ENCODE measurements around the gene ZNF219.

- TF ChIP-seq, protein P1, sequence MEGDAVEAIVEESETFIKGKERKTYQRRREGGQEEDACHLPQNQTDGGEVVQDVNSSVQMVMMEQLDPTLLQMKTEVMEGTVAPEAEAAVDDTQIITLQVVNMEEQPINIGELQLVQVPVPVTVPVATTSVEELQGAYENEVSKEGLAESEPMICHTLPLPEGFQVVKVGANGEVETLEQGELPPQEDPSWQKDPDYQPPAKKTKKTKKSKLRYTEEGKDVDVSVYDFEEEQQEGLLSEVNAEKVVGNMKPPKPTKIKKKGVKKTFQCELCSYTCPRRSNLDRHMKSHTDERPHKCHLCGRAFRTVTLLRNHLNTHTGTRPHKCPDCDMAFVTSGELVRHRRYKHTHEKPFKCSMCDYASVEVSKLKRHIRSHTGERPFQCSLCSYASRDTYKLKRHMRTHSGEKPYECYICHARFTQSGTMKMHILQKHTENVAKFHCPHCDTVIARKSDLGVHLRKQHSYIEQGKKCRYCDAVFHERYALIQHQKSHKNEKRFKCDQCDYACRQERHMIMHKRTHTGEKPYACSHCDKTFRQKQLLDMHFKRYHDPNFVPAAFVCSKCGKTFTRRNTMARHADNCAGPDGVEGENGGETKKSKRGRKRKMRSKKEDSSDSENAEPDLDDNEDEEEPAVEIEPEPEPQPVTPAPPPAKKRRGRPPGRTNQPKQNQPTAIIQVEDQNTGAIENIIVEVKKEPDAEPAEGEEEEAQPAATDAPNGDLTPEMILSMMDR (conservative IDR thresholded peaks at IDR 0.05; ENCODE audit: low read length): no peak
- no peak for TF ChIP-seq EZH2phosphoT487 (IDR thresholded peaks at IDR 0.05; ENCODE audit: borderline replicate concordance)
Measured at GRCh38 chr14:21061347-21061668, 37.1 kb downstream of the ZNF219 start.

Data from Loucy (cell line).